Fibroblast of lung (primary cell): ENCODE measurements around the gene MSI2.

Source experiments
- CTCF ChIP-seq, 2 donors: IDR thresholded peaks in 1 of 2; conservative IDR thresholded peaks in 1 of 2; 1 replicate in 1 of 2; 2 replicates in 1 of 2; pipeline ENCODE4 v1.5.1; 2011 to 2012; ENCODE audit warnings: low read length in 2 of 2, control low read depth in 1 of 2, inconsistent platforms in 1 of 2, low read depth in 1 of 2, mild to moderate bottlenecking in 1 of 2
- EZH2 ChIP-seq: IDR thresholded peaks from 2 replicates; pipeline ENCODE4 v1.5.1; 2012; ENCODE audit warnings: low read length, control low read depth, mild to moderate bottlenecking; ENCODE audit errors: missing control alignments

DNA sequence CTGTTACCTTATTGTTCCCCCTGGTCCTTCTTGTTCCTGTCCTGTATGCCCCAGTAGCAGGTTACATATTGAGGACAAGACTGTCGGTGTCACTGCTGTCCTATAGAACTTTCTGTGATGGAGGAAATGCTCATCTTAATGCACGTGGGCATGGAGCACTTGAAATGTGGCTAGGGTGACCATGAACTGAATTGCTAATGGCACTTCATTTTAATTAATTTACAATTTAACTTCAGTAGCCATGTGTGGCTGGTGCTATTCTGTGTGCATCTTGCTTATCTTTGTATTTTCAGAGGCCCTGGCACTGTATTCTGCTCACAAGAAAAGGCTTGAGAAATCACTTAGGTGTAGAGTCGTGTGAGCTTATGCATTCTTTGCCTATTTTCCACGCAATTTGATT lies 125.2 kb downstream of the MSI2 start:
- TF ChIP-seq CTCF (conservative IDR thresholded peaks at IDR 0.05 in 1 of 2, IDR thresholded peaks at IDR 0.05 in 1 of 2; ENCODE audit: low read depth in 1 of 2, low read length in 2 of 2) (no peak), EZH2 (no peak)
